GM12878 (cell line): ENCODE data around the gene WWOX.

ENCODE experiments used
- EP300 ChIP-seq, 2 experiments: fragments of 150-350 bp in 1 of 2; IDR thresholded peaks; 2 replicates each; pipeline ENCODE4 v1.6.1; 2011 to 2012; ENCODE audit warnings: low read depth in 2 of 2, low read length in 2 of 2, borderline replicate concordance in 1 of 2, improper control_type of control experiment in 1 of 2, inconsistent platforms in 1 of 2; ENCODE audit not compliant: control insufficient read depth in 1 of 2
- GABPA ChIP-seq: IDR thresholded peaks from 2 replicates; pipeline ENCODE4 v1.6.1; 2014; ENCODE audit warnings: antibody characterized with exemption, low read depth, mild to moderate bottlenecking, inconsistent platforms
- MTA3 ChIP-seq: IDR thresholded peaks from 2 replicates; pipeline ENCODE4 v1.6.1; 2012; ENCODE audit warnings: low read length, inconsistent platforms, borderline replicate concordance
- TARDBP ChIP-seq: IDR thresholded peaks from 2 replicates; pipeline ENCODE4 v1.6.1; 2016; ENCODE audit warnings: borderline replicate concordance
- TF ChIP-seq, protein P1 (sequence below), 3 experiments: IDR thresholded peaks in 2 of 3; conservative IDR thresholded peaks in 1 of 3; 2 replicates each; pipeline ENCODE4 v1.5.1; 2011; ENCODE audit warnings: low read depth in 3 of 3, low read length in 3 of 3, mild to moderate bottlenecking in 3 of 3, control low read depth in 2 of 3, moderate library complexity in 2 of 3, inconsistent platforms in 1 of 3, mixed read lengths in 1 of 3; ENCODE audit not compliant: control insufficient read depth in 2 of 3, insufficient read depth in 1 of 3; ENCODE audit errors: extremely low read depth in 1 of 3
- TF ChIP-seq, protein P2 (sequence below): IDR thresholded peaks from 2 replicates; pipeline ENCODE4 v1.6.1; 2012; ENCODE audit warnings: low read depth, low read length, improper control_type of control experiment

DNA sequence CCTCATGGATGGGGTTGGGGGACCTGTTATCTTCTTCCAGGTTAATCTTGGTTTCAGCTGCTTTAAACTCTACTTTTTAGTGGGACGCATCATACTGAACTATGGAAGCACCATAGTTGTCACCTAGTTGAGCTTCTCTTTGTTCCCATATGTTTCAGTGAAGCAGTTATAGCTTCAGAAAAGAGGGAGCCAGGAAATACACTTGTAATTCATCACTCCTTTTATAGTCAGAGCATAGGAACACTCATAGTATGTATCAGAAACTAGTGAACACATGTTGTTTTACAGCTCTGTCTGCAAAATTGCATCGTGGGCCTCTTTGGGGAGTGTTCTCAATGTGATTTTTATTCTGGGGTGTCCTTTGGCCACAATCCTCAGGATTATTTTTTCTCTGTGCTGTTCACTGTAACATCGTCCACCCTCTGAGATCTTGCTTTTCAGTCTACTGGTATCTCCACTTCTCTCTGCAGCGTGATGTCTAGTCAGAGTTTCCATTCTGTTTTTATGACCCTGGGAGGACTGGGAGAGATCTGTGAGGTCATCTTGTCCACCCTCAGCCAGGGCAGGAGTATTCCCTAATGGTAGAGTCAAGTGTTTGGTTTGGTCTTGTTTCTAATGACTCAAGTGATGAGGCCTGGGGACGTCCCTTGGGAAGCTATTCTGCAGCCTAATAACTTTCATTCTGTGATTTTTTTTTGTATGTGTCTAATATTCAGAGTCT, 585.4 kb downstream of the WWOX start:
- TF ChIP-seq EP300 (IDR thresholded peaks at IDR 0.05; ENCODE audit: borderline replicate concordance in 1 of 2, control insufficient read depth in 1 of 2, low read depth in 2 of 2, low read length in 2 of 2) (no peak), MTA3 (no peak), GABPA (no peak), TARDBP (no peak)
- TF ChIP-seq, protein P1, sequence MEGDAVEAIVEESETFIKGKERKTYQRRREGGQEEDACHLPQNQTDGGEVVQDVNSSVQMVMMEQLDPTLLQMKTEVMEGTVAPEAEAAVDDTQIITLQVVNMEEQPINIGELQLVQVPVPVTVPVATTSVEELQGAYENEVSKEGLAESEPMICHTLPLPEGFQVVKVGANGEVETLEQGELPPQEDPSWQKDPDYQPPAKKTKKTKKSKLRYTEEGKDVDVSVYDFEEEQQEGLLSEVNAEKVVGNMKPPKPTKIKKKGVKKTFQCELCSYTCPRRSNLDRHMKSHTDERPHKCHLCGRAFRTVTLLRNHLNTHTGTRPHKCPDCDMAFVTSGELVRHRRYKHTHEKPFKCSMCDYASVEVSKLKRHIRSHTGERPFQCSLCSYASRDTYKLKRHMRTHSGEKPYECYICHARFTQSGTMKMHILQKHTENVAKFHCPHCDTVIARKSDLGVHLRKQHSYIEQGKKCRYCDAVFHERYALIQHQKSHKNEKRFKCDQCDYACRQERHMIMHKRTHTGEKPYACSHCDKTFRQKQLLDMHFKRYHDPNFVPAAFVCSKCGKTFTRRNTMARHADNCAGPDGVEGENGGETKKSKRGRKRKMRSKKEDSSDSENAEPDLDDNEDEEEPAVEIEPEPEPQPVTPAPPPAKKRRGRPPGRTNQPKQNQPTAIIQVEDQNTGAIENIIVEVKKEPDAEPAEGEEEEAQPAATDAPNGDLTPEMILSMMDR (IDR thresholded peaks at IDR 0.05 in 2 of 3, conservative IDR thresholded peaks at IDR 0.05 in 1 of 3; ENCODE audit: control insufficient read depth in 2 of 3, extremely low read depth in 1 of 3, insufficient read depth in 1 of 3, low read depth in 3 of 3, low read length in 3 of 3), result no peak
- TF ChIP-seq, protein P2, sequence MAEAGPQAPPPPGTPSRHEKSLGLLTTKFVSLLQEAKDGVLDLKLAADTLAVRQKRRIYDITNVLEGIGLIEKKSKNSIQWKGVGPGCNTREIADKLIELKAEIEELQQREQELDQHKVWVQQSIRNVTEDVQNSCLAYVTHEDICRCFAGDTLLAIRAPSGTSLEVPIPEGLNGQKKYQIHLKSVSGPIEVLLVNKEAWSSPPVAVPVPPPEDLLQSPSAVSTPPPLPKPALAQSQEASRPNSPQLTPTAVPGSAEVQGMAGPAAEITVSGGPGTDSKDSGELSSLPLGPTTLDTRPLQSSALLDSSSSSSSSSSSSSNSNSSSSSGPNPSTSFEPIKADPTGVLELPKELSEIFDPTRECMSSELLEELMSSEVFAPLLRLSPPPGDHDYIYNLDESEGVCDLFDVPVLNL, result no peak
